Mesodermal cell (in vitro differentiated cells): ENCODE data around the gene GATA1.

Experiments used
- H3K27ac ChIP-seq: 2 replicates; pipeline ENCODE4 v1.7.0; 2013; ENCODE audit warnings: mild to moderate bottlenecking, low read depth, low read length, moderate library complexity; ENCODE audit not compliant: severe bottlenecking
- H3K36me3 ChIP-seq: 2 replicates; pipeline ENCODE4 v1.7.1; 2013; ENCODE audit warnings: mild to moderate bottlenecking, low read length, moderate library complexity; ENCODE audit not compliant: control insufficient read depth, insufficient read depth
- H3K4me1 ChIP-seq: one replicate; pipeline ENCODE4 v1.7.1; 2013; ENCODE audit warnings: mild to moderate bottlenecking, low read length; ENCODE audit not compliant: insufficient read depth, control insufficient read depth, poor library complexity, severe bottlenecking
- H3K4me3 ChIP-seq: 2 replicates; pipeline ENCODE4 v1.7.0; 2013; ENCODE audit warnings: low read length, control low read depth, mild to moderate bottlenecking; ENCODE audit not compliant: insufficient read depth, poor library complexity, severe bottlenecking; ENCODE audit errors: extremely low read depth
- H3K9me3 ChIP-seq: 2 replicates; pipeline ENCODE4 v1.7.1; 2013; ENCODE audit warnings: mild to moderate bottlenecking, low read length, moderate library complexity; ENCODE audit not compliant: control insufficient read depth
- WGBS, 2 experiments: methylation state at CpG; one replicate each; pipeline ENCODE4 v1.1.5; 2013; ENCODE audit warnings: missing lambda C conversion rate in 2 of 2; ENCODE audit not compliant: insufficient coverage in 2 of 2; 5-methylcytosine and 5-hydroxymethylcytosine counted together

The GATA1 gene

DNA sequence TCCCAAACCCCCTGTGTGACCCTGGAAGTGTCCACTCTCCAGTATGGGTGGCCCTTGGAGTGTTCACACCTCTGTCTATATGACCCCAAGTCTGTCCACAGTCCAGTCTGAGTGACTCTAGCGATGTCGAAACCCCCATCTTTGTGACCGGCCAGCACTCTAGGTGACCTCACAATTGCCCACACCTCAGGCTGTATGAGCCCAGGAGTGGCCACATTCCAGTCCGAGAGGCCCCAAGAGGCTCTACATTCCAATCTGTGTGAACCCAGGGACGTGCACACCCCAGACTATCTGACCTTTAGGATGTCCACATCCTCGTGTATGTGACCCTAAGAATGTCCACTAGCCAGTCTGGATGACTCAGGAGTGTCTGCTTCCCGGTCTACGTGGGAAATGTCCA is 32.2 kb upstream of the GATA1 start:
- H3K9me3 ChIP-seq = no peaks in the 10 kb centered on the region
- 73 to 92% methylated on average over 2 to 3 of the region's 8 CpGs for WGBS, 2 experiments
- H3K4me1 ChIP-seq = no peaks in the 10 kb centered on the region
- no peak overlapping the region for H3K27ac ChIP-seq
- no peak overlapping the region for H3K4me3 ChIP-seq
- no peaks in the 10 kb centered on the region for H3K36me3 ChIP-seq

- WGBS, 2 experiments = 51 to 84% methylated on average over 4 to 5 of the region's 12 CpGs
- no peak within 1 kb of the TSS for H3K4me3 ChIP-seq
- no peaks in the 10 kb centered on the region for H3K4me1 ChIP-seq
- no peaks in the 10 kb centered on the region for H3K36me3 ChIP-seq
- H3K27ac ChIP-seq = no peak within 1 kb of the TSS
- no peaks in the 10 kb centered on the region for H3K9me3 ChIP-seq
These were observed 24.5 kb upstream of the GATA1 start, which contains the start of gene GLOD5 for GRCh38 chrX:48761674-48762471. GLOD5 (plus strand) TSS chrX:48761747; CDS start chrX:48761791, 44 bp downstream.

DNA sequence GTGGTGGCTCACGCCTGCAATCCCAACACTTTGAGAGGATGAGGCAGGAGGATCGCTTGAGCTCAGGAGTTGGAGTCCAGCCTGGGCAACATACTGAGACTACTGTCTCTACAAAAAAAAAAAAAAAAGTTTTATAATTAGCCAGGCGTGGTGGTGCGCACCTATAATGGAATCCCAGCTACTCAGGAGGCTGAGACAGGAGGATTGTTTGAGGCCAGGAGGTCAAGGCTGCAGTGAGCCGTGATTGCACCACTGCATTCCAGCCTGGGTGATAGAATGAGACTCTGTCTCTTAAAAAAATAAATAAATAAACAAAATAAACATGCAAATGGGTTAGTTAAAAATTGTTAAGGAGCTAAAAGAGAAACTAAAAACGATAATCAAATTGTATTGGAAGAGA is 17.2 kb upstream of the GATA1 start:
- Histone ChIP-seq H3K4me3 (no peak overlapping the region), H3K4me1 (no peaks in the 10 kb centered on the region), H3K36me3 (no peaks in the 10 kb centered on the region), H3K9me3 (no peaks in the 10 kb centered on the region), H3K27ac (no peak overlapping the region)
- WGBS, 2 experiments = 90 to 100% methylated on average over 1 of the region's 6 CpGs

DNA sequence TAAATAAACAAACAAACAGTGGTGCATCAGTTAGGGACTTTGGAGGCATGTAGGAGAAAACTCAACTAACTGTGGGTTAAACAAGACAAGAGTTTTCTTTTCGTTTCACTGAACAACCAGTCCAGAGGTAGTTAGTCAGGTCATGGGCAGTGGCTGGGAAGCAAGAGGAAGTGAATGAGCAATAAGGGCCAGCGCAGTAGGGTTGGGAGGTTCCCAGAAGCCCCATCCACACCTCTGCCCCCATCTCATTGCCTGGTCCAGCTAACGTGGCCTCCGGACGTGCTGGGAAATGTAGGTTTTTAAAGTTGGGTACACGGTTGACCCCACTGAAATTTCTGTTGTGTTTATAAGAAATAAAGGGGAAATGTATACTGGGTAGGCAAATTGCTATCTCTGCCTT is 16.1 kb upstream of the GATA1 start:
- no peak overlapping the region for H3K27ac ChIP-seq
- no peaks in the 10 kb centered on the region for H3K9me3 ChIP-seq
- H3K36me3 ChIP-seq = no peaks in the 10 kb centered on the region
- no peak overlapping the region for H3K4me3 ChIP-seq
- 90 to 100% methylated on average over 1 to 2 of the region's 6 CpGs for WGBS, 2 experiments
- H3K4me1 ChIP-seq = no peaks in the 10 kb centered on the region

- no peaks in the 10 kb centered on the region for H3K4me1 ChIP-seq
- H3K36me3 ChIP-seq = no peaks in the 10 kb centered on the region
- WGBS, 2 experiments = 90 to 100% methylated on average over 1 of the region's 6 CpGs
- no peak overlapping the region for H3K27ac ChIP-seq
- no peak overlapping the region for H3K4me3 ChIP-seq
- no peaks in the 10 kb centered on the region for H3K9me3 ChIP-seq
These were observed 13.8 kb upstream of the GATA1 start for GRCh38 chrX:48772602-48773001.

GRCh38 chrX:48776818-48777439 is 9.5 kb upstream of the GATA1 start:
- Histone ChIP-seq H3K9me3 (no peaks in the 10 kb centered on the region), H3K27ac (no peak overlapping the region), H3K4me1 (no peaks in the 10 kb centered on the region), H3K4me3 (no peak overlapping the region), H3K36me3 (no peaks in the 10 kb centered on the region)
- 87 to 90% methylated on average over 2 to 4 of the region's 13 CpGs for WGBS, 2 experiments

- Histone ChIP-seq H3K9me3 (no peaks in the 10 kb centered on the region), H3K4me3 (no peak overlapping the region), H3K4me1 (no peaks in the 10 kb centered on the region), H3K27ac (no peak overlapping the region), H3K36me3 (no peaks in the 10 kb centered on the region)
- 69 to 89% methylated on average over 3 to 4 of the region's 7 CpGs for WGBS, 2 experiments
These were observed 7.0 kb upstream of the GATA1 start for GRCh38 chrX:48779399-48779798.

- 100% methylated on average over 1 to 4 of the region's 6 CpGs for WGBS, 2 experiments
- Histone ChIP-seq H3K27ac (no peak overlapping the region), H3K4me1 (no peaks in the 10 kb centered on the region), H3K9me3 (no peaks in the 10 kb centered on the region), H3K36me3 (no peaks in the 10 kb centered on the region), H3K4me3 (no peak overlapping the region)
These were observed 4.7 kb upstream of the GATA1 start for GRCh38 chrX:48781705-48782104.

GRCh38 chrX:48782216-48782615 is 4.2 kb upstream of the GATA1 start:
- Histone ChIP-seq H3K36me3 (no peaks in the 10 kb centered on the region), H3K9me3 (no peaks in the 10 kb centered on the region), H3K4me1 (no peaks in the 10 kb centered on the region), H3K27ac (no peak overlapping the region), H3K4me3 (no peak overlapping the region)
- no CpG with 5 or more reads among the region's 2 CpGs for WGBS, 2 experiments

GRCh38 chrX:48782795-48783194 is 3.6 kb upstream of the GATA1 start:
- whole genome bisulfite sequencing, 2 experiments = 100% methylated on average over 1 of the region's 13 CpGs; no CpG with 5 or more reads in 1 of the 2 experiments
- H3K4me1 ChIP-seq = no peaks in the 10 kb centered on the region
- H3K4me3 ChIP-seq = no peak overlapping the region
- no peak overlapping the region for H3K27ac ChIP-seq
- no peaks in the 10 kb centered on the region for H3K9me3 ChIP-seq
- H3K36me3 ChIP-seq = no peaks in the 10 kb centered on the region

DNA sequence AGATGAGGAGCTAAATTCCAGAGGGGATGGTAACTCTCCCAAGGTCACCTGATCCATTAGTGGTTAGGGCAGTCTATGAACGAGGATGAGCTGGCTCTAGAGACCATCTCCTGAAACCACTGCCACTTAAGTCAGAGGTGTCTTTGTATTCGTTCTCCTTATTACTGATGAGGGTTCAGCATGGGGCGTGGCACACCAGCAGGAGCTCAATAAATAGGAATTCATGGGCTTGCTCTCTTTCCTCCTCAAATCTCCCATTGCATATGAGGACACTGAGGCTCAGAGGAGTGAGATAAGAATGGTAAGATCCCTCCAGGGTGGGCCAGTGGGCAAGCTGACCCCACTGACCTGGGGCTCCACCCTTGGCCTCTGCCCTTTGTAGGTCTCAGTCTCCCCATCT is 1.7 kb upstream of the GATA1 start:
- WGBS, 2 experiments = 40% methylated on average over 2 of the region's 3 CpGs; no CpG with 5 or more reads in 1 of the 2 experiments
- no peak overlapping the region for H3K27ac ChIP-seq

More for the DNA sequence above, 1.7 kb upstream of the GATA1 start:
- H3K36me3 ChIP-seq = no peaks in the 10 kb centered on the region
- H3K4me3 ChIP-seq = no peak overlapping the region
- H3K4me1 ChIP-seq = no peaks in the 10 kb centered on the region
- no peaks in the 10 kb centered on the region for H3K9me3 ChIP-seq
